Epidermal melanocyte (primary cell): ENCODE results near the gene MPST.
A peak's percentile ranks its signal among the peaks of the same experiment; 100 is the strongest.
"Not testable (repeated sequence)": the region's sequence is repeated elsewhere in the genome, so short reads cannot be mapped to it uniquely, and the experiment has no call there.

Experiments used
- DNase-seq: peaks from one replicate; pipeline ENCODE4 v3.0.0; 2011; ENCODE audit warnings: low spot score; ENCODE audit not compliant: insufficient read length

MPST gene

GRCh38 chr22:37019309-37020191, at the start of gene MPST, which contains the start of gene TST:
Gene MPST (plus strand): TSS chr22:37019742. CDS start chr22:37019837, 95 bp downstream.
Gene TST (minus strand): TSS chr22:37019447. CDS start chr22:37018732, 715 bp downstream.
- peak; percentile 77 for DNase-seq

GRCh38 chr22:36971341-36972125, 48.0 kb upstream of the MPST start:
- no peak for DNase-seq

GRCh38 chr22:36976606-36977005, 42.9 kb upstream of the MPST start:
- no peak for DNase-seq

DNA sequence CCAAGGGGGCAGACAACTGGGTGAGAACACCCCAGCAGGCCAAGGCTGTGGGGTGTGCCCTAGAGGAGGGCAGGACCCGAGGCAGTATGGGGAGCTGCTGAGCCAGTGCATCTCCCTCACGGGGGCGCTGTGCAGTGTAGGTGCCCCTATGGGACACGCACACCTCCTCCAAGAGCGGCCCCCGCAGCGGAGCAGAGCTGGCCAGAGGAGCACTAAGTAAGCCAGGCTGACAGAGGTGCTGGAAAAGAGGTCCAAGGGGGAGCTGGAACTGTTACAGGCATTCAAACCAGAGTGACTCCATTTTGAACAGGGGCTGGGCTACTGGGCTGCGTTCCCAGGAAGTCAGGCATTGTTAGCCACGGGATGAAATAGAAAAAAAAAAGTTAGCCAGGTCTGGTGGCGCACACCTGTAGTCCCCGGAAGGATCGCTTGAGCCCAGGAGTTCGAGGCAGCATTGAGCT, 42.1 kb upstream of the MPST start:
- no peak for DNase-seq

DNA sequence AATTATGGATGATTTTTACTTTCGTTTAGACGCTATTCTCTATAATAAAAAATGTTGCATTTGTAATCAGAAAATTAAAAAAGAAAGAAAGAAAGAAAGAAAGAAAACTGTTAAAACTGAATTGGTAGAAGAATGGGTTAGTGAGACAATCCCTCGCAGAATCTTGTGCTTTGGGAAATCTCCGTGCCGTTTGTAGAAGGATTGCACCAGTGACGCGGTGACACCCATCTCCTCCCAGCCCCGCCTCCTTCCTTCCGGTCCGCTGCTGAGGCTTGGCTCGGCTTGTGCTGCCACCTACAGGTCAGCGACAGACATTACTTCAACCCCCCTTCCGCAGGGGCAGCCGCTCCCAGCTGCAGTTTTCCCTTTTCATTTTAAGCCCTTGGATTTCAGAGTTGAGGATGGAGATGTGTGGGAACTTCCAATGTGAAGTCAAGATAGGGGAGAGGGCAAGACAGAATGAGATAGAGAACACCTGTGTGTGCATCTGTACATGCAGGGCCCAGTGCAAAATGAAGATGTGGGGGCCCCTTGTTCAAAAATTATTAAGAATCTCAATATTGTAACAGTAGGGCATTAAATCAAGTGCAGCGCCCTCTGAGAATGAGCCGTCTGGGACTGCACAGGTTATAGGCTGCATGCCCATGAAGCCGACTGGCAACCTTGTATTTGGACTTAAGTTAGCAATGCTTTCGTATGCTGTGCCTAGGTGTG, 41.4 kb upstream of the MPST start:
- peak; percentile 90 for DNase-seq

GRCh38 chr22:36979016-36979910, 40.3 kb upstream of the MPST start:
- DNase-seq: no peak

GRCh38 chr22:36981247-36981775, 38.2 kb upstream of the MPST start:
- DNase-seq: no peak

DNA sequence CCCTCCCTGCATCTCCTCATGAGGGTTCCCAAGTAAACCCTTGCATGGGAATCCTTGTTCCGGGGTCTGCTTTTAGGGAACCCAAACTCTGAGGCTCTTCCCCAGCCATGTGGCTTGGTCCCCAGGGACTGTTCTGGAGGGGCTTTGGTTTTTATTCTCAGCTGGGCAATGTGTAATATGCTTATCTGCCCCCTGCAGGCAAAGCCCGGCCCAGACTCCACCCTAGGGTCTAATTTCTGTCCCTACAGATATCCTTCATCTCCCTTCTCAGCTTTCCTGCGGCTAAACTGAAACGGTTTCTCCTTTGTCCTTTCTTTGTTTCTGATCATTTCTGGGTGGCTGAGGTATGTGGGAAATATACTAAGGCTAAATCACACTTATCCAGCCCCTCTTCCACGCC, 37.4 kb upstream of the MPST start:
- DNase-seq: no peak

GRCh38 chr22:36985211-36985889, 34.2 kb upstream of the MPST start:
- no peak for DNase-seq

DNA sequence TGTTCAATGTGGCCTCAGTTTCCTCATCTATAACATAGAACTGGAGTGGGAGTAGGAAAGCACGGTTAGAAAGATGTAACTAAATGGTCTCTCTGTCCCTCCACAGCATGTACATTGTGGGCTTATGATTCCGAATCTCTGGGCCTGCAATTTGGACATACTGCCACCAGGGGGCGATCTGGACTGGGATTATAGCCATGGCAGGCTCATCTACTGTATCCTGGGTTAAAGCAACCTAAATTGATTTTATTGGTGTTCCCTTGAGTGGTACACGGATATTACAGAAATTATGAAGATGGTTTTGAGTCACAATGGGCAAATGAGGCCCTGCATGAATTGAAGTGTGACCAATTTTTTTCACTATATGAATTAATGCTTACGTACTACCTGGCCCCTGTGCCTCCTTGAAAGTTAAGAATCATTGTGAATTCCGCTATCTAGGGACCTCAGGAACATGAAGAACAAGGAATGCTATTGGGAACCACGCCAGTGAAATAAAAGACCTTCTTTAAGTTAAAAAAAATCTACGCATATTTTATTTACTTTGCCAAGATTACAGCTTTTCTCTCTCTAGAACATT, 33.2 kb upstream of the MPST start:
- DNase-seq: no peak

DNA sequence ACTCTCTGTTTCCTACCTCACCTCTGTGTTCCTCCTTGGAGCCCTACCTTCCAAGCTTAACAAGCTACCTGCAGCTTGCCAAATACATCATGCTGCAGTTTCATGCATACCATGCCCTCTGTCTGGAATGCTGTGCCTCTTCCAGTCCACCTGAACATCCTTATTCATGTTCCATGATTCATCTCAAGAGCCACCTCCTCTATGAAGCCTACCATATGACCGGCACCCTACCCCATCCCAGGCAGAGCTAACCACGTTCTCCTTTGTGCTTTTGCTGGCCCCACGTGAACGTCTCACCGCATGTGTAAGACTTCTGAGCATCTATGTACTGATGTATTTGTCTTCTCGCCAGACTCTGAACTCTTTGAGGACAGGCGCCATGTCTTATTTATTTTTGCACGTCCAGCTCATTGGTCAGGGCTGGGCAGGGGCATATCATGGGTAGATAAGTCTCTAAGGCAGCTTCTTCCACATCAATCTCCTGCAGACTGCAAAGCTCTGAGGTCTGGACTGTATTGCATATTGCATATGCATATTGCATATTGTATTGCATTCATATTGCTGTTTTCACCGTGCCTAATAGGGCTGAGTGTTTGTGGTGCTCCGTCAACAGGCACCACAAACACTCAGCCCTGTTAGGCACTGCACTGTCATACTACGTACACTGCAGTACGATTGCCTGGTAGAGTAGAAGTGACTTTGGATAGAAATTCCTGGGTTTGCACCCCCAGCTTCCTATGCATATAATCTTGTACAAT, 31.3 kb upstream of the MPST start:
- DNase-seq: no peak

GRCh38 chr22:36989012-36989411, 30.5 kb upstream of the MPST start:
- DNase-seq: not testable (repeated sequence)

GRCh38 chr22:36990457-36990856, 29.1 kb upstream of the MPST start:
- no peak for DNase-seq

DNA sequence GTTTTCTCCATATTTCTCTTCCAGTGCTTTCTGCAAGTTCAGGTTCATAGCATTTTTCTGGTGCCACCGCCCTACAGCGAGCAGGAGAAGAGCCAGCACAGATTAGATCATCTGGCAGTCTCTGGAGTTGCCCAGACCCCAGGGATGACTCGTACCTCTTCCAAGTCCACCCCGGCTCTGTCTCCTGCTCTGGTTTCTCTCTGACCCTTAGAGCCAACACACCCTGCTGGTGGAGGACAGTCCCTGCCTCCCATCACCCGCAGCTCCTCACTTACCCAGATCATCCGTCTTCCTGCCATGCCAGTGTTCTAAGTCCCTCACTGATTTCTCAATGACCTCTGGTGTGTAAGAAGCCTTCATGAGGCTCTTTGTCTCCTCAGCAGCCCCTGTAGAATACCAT, 28.3 kb upstream of the MPST start:
- DNase-seq: no peak

DNA sequence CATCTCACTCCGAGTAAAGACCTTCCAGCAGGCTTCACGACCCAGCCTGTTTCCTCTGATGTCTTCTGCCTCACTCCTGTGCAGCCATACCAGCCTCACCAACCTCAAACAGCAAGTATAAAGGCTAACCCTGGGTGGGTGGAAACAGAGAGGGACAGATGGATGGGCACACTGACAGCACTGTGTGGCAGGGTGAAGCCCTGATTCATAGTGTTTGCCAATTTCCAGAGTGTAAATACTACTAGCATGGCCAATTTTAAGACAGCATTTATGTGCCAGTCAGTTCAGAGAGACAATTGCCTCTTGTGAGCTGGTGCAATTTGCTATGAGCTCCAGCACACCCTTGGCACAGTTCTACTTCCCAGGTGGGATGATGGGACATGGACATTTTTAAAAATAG, 21.8 kb upstream of the MPST start:
- no peak for DNase-seq

- no peak for DNase-seq
These were observed 20.8 kb upstream of the MPST start for GRCh38 chr22:36998620-36999351.

DNA sequence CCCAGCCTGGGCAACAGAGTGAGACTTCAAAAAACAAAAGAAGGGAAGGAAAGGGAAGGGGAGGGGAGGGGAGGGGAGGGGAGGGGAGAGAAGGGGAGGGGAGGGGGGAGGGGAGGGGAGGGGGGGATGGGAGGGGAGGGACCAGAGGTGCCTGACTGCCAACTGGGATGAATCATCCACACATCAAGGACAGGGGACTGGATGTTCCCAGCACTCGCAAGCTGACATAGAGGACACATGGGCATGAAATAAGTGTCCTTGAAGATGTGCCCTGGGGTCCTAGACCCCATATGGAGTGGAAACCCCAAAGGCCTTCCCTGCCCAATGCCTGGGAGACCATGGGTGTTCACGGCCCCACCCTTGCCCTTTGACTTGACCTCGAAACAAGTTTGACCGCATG, 20.1 kb upstream of the MPST start:
- no peak for DNase-seq
